Immature natural killer cell (primary cell): Measurements from ENCODE around the gene ARMC8. TPM values are rescaled to one million over a fixed set of nuclear protein-coding genes. Genes with fewer than 3 reads are reported as not detected.

Experiments
- DNase-seq, 3 donors: peaks; one replicate each; pipeline ENCODE4 v3.0.0; 2022; ENCODE audit warnings: mixed read lengths in 1 of 3
- H3K27ac Mint-ChIP-seq, 6 donors: one replicate each; pipeline ENCODE4 v1.8.0; 2020; ENCODE audit warnings: mixed read lengths in 6 of 6, mild to moderate bottlenecking in 5 of 6, inconsistent platforms in 4 of 6, moderate library complexity in 3 of 6
- H3K27me3 Mint-ChIP-seq, 3 donors: one replicate each; pipeline ENCODE4 v1.8.0; 2020 to 2021; ENCODE audit warnings: low read depth in 3 of 3, mild to moderate bottlenecking in 3 of 3, mixed read lengths in 3 of 3, moderate library complexity in 3 of 3, inconsistent platforms in 1 of 3
- H3K36me3 Mint-ChIP-seq, 3 donors: one replicate each; pipeline ENCODE4 v1.8.0; 2020; ENCODE audit warnings: mixed read lengths in 3 of 3, inconsistent platforms in 2 of 3, mild to moderate bottlenecking in 2 of 3
- H3K4me1 Mint-ChIP-seq, 2 donors: one replicate each; pipeline ENCODE4 v1.8.0; 2020; ENCODE audit warnings: inconsistent platforms in 2 of 2, mild to moderate bottlenecking in 2 of 2, mixed read lengths in 2 of 2, moderate library complexity in 1 of 2
- H3K4me3 Mint-ChIP-seq, 5 donors: one replicate each; pipeline ENCODE4 v1.8.0; 2020; ENCODE audit warnings: mild to moderate bottlenecking in 5 of 5, mixed read lengths in 5 of 5, inconsistent platforms in 3 of 5, moderate library complexity in 3 of 5
- H3K9me3 Mint-ChIP-seq, 6 donors: one replicate each; pipeline ENCODE4 v1.8.0; 2020; ENCODE audit warnings: mild to moderate bottlenecking in 6 of 6, mixed read lengths in 6 of 6, inconsistent platforms in 4 of 6, moderate library complexity in 3 of 6
- polyA plus RNA-seq, 3 donors: library from polyadenylated mRNA; unstranded; fragments of 300-500 nt; fragmentation: Illumina TruSeq; gene quantifications; one replicate each; pipeline ENCODE4 v1.2.3, GENCODE V29; 2021

The ARMC8 gene
- polyA plus RNA-seq, 3 donors from 2014 or later: 33.5 to 61.1 (median 34.1) TPM

GRCh38 chr3:138334608-138335007 is 147.5 kb downstream of the ARMC8 start:
- Mint-ChIP-seq H3K4me3 (no peak overlapping the region), H3K27me3 (peaks cover 5 to 13% (median 6%) of the 10 kb centered on the region in 3 donors), H3K36me3 (no peaks in the 10 kb centered on the region), H3K27ac (no peak overlapping the region), H3K4me1 (peaks cover 3 to 6% of the 10 kb centered on the region in 2 donors), H3K9me3 (no peaks in the 10 kb centered on the region)
- DNase-seq: no peak

DNA sequence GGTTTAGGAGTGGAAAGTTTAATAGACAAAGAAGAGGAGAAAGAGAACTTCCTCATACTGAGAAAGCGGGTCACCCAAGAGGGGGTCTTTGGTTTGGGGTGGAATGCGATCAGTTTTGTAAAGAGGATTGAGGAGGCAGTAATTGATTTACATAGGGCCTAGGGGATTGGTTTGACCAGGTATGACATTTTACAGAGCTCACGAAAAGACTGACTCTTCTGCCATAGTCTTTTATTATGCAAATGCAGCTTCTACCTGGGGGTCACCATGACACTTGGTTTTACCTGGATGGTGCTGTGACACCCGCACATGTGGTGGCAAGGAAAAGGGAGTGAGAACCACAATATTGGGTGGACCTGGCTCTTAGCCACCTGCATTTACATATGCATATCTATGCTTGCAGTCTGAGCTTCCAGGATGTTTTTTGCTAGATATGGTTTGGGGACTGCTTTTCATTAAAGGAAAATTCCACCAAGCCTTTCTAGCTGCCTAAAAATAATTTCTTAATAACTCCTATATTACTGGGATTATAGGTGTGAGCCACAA is 149.4 kb downstream of the ARMC8 start:
- H3K36me3 Mint-ChIP-seq: no peaks in the 10 kb centered on the region
- peaks cover 2 to 9% (median 2%) of the 10 kb centered on the region in 3 donors for H3K27me3 Mint-ChIP-seq
- no peak overlapping the region for H3K27ac Mint-ChIP-seq
- H3K4me3 Mint-ChIP-seq: no peak overlapping the region
- no peaks in the 10 kb centered on the region for H3K9me3 Mint-ChIP-seq
- no peak for DNase-seq
- H3K4me1 Mint-ChIP-seq: no peaks in the 10 kb centered on the region

DNA sequence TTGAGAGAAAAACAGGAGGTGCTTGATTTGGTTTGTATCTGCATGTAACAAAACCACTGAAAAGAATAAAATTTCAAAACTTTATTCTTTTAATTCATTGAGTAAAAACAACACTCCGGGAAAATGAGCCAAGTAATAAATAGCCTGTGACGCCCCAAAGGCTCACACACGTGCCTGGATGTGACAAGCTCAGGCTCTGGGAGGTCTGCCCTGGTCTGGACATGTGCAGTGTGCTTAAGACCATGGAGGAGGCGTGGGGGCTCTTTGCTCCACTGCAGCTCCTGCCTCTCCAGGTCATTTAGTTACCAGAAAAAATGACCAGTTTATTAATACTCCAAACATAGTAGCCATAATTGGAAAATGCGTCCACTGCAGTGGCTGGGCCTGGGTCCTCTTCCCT is 151.1 kb downstream of the ARMC8 start:
- no peaks in the 10 kb centered on the region for H3K4me1 Mint-ChIP-seq
- peaks cover 1 to 9% (median 2%) of the 10 kb centered on the region in 3 donors for H3K27me3 Mint-ChIP-seq
- DNase-seq: no peak
- no peaks in the 10 kb centered on the region for H3K9me3 Mint-ChIP-seq
- no peak overlapping the region for H3K27ac Mint-ChIP-seq
- H3K4me3 Mint-ChIP-seq: no peak overlapping the region
- no peaks in the 10 kb centered on the region for H3K36me3 Mint-ChIP-seq

GRCh38 chr3:138338811-138339210 is 151.7 kb downstream of the ARMC8 start:
- DNase-seq: no peak
- Mint-ChIP-seq H3K36me3 (no peaks in the 10 kb centered on the region), H3K4me3 (no peak overlapping the region), H3K4me1 (no peaks in the 10 kb centered on the region), H3K9me3 (no peaks in the 10 kb centered on the region), H3K27ac (no peak overlapping the region), H3K27me3 (peaks cover 2 to 9% (median 2%) of the 10 kb centered on the region in 3 donors)

- no peak overlapping the region for H3K27ac Mint-ChIP-seq
- H3K27me3 Mint-ChIP-seq: peaks cover 2 to 9% (median 4%) of the 10 kb centered on the region in 3 donors
- no peak overlapping the region for H3K4me3 Mint-ChIP-seq
- no peak for DNase-seq
- no peaks in the 10 kb centered on the region for H3K4me1 Mint-ChIP-seq
- H3K36me3 Mint-ChIP-seq: no peaks in the 10 kb centered on the region
- no peaks in the 10 kb centered on the region for H3K9me3 Mint-ChIP-seq
These were observed 153.4 kb downstream of the ARMC8 start for GRCh38 chr3:138340511-138340910.

GRCh38 chr3:138344754-138345153 is 157.7 kb downstream of the ARMC8 start:
- Mint-ChIP-seq H3K27ac (no peak overlapping the region), H3K4me1 (peaks cover 9 to 13% of the 10 kb centered on the region in 2 donors), H3K9me3 (no peaks in the 10 kb centered on the region), H3K4me3 (no peak overlapping the region), H3K27me3 (peaks cover 3 to 9% (median 7%) of the 10 kb centered on the region in 3 donors), H3K36me3 (no peaks in the 10 kb centered on the region)
- DNase-seq: no peak

Other genes with a start within 250 kb of the ARMC8 start
- gene CLDN18, start 177.1 kb upstream of the ARMC8 start, polyA plus RNA-seq: not detected
- gene DZIP1L, start 71.7 kb upstream of the ARMC8 start, polyA plus RNA-seq: not detected
- gene A4GNT, start 54.9 kb upstream of the ARMC8 start, polyA plus RNA-seq: not detected
- 10 to 100 TPM in 2 of 3 donors, 1 to 10 TPM in 1; 7.3 to 14.0 (median 11.5) TPM for gene DBR1, start 12.4 kb upstream of the ARMC8 start, polyA plus RNA-seq
- under 1 TPM in 1 of 3 donors, not detected in 2; 0.50 TPM for gene NME9, start 142.6 kb downstream of the ARMC8 start, polyA plus RNA-seq
- gene MRAS, start 161.3 kb downstream of the ARMC8 start, polyA plus RNA-seq: not detected
- gene ESYT3, start 247.3 kb downstream of the ARMC8 start, polyA plus RNA-seq: not detected